HCT116 (cell line): ENCODE data around the gene LYPD4. TPM values are rescaled to one million over a fixed set of nuclear protein-coding genes. Genes with fewer than 3 reads are reported as not detected.

Experiments used
- ATAC-seq: fragments of 200-7000 bp; cut with Tn5 transposase; 2 replicates; pipeline ENCODE4 v1.9.1; 2020; ENCODE audit warnings: mild to moderate bottlenecking, moderate library complexity
- BruUV-seq: library from RNA; stranded (reverse); fragments of 400-500 nt; replicated peaks from 2 replicates; lab custom pipeline; 2021; lab: Mats Ljungman, UMichigan
- CTCF ChIA-PET: fragments of 300-600 bp; sonication (Branson Sonifier 250); formaldehyde crosslinking; loops from one replicate; lab custom pipeline; 2021; ENCODE audit warnings: antibody characterized with exemption; lab: Charles Lee
- POLR2A ChIA-PET: fragments of 300-600, 350-600 bp; sonication (Branson Sonifier 250); formaldehyde crosslinking; loops from one replicate; lab custom pipeline; 2021; ENCODE audit warnings: antibody characterized with exemption; lab: Charles Lee
- RAD21 ChIA-PET, 2 experiments: fragments of 300-600 bp; sonication (Branson Sonifier 250); formaldehyde crosslinking; loops; one replicate each; lab custom pipeline; 2023; ENCODE audit warnings: low total read pairs in 2 of 2; ENCODE audit not compliant: uncharacterized antibody in 2 of 2, unreplicated experiment in 2 of 2, low non-redundant PET in 1 of 2; lab: Charles Lee
- DNase-seq: peaks from one replicate; pipeline ENCODE4 v3.0.0-alpha.2; 2010; ENCODE audit warnings: low read depth, low spot score
- H2AFZ ChIP-seq: fragments of 200-600 bp; shearing (Covaris generic), sonication (generic); 2 replicates; pipeline ENCODE4 v1.6.1; 2017; ENCODE audit warnings: low read depth, mixed run types, mixed read lengths, antibody characterized with exemption, low read length; ENCODE audit not compliant: poor library complexity, severe bottlenecking
- H3K27ac ChIP-seq: 2 replicates; pipeline ENCODE4 v1.5.1; 2012; ENCODE audit warnings: low read depth, low read length
- H3K27me3 ChIP-seq: fragments of 200-600 bp; sonication (generic); 2 replicates; pipeline ENCODE4 v1.6.1; 2016; ENCODE audit warnings: mixed run types, low read length, mixed read lengths; ENCODE audit not compliant: insufficient read depth
- H3K36me3 ChIP-seq, 2 experiments: fragments of 200-500 bp in 1 of 2; fragments of 200-600 bp in 1 of 2; sonication (Bioruptor generic) in 1 of 2; sonication (generic) in 1 of 2; 2 replicates each; pipeline versions ENCODE4 v1.5.1 to v1.6.1; 2014 to 2016; ENCODE audit warnings: low read length in 2 of 2, inconsistent platforms in 1 of 2, mixed read lengths in 1 of 2, mixed run types in 1 of 2; ENCODE audit not compliant: insufficient read depth in 2 of 2, control insufficient read depth in 1 of 2
- H3K4me1 ChIP-seq, 2 experiments: fragments of 200-600 bp in 1 of 2; sonication (generic) in 1 of 2; 2 replicates each; pipeline versions ENCODE4 v1.5.1 to v1.6.1; 2012 to 2017; ENCODE audit warnings: low read length in 2 of 2, inconsistent platforms in 1 of 2, mild to moderate bottlenecking in 1 of 2, mixed read lengths in 1 of 2, mixed run types in 1 of 2, moderate library complexity in 1 of 2; ENCODE audit not compliant: insufficient read depth in 2 of 2, control insufficient read depth in 1 of 2
- H3K4me2 ChIP-seq: fragments of 200-600 bp; sonication (generic); 2 replicates; pipeline ENCODE4 v1.6.1; 2017; ENCODE audit warnings: mixed run types, low read length, mixed read lengths
- H3K4me3 ChIP-seq, 2 experiments: fragments of 200-600 bp in 1 of 2; sonication (generic) in 1 of 2; replicated peaks in 1 of 2; 2 replicates each; pipeline ENCODE4 v1.5.1; 2011 to 2016; ENCODE audit warnings: low read length in 2 of 2, control low read depth in 1 of 2, low read depth in 1 of 2, mild to moderate bottlenecking in 1 of 2, mixed read lengths in 1 of 2, mixed run types in 1 of 2
- H3K79me2 ChIP-seq: fragments of 200-600 bp; sonication (generic); 2 replicates; pipeline ENCODE4 v1.6.1; 2017; ENCODE audit warnings: mild to moderate bottlenecking, mixed run types, low read length, moderate library complexity, mixed read lengths; ENCODE audit not compliant: insufficient read depth
- H3K9ac ChIP-seq: fragments of 200-600 bp; sonication (generic); 2 replicates; pipeline ENCODE4 v1.6.1; 2016; ENCODE audit warnings: low read length, mixed read lengths
- H3K9me2 ChIP-seq: fragments of 200-600 bp; sonication (generic), shearing (Covaris generic); 2 replicates; pipeline ENCODE4 v1.6.1; 2017; ENCODE audit warnings: mixed run types, mild to moderate bottlenecking, moderate library complexity; ENCODE audit not compliant: insufficient read depth
- H3K9me3 ChIP-seq, 2 experiments: fragments of 200-500 bp in 1 of 2; fragments of 200-600 bp in 1 of 2; sonication (Bioruptor generic) in 1 of 2; sonication (generic) in 1 of 2; 2 replicates each; pipeline ENCODE4 v1.6.1; 2014 to 2017; ENCODE audit warnings: low read length in 2 of 2, mixed read lengths in 2 of 2, inconsistent platforms in 1 of 2, low read depth in 1 of 2, mild to moderate bottlenecking in 1 of 2, mixed run types in 1 of 2, moderate library complexity in 1 of 2; ENCODE audit not compliant: control insufficient read depth in 1 of 2, insufficient read depth in 1 of 2
- H4K20me1 ChIP-seq: fragments of 200-600 bp; sonication (generic), shearing (Covaris generic); 2 replicates; pipeline ENCODE4 v1.6.1; 2017; ENCODE audit warnings: mixed run types, mild to moderate bottlenecking, moderate library complexity; ENCODE audit not compliant: insufficient read depth
- CBX3 ChIP-seq: IDR thresholded peaks from 2 replicates; pipeline ENCODE4 v1.6.1; 2012; ENCODE audit warnings: low read depth
- CEBPB ChIP-seq: IDR thresholded peaks from 2 replicates; pipeline ENCODE4 v1.6.1; 2012; ENCODE audit warnings: low read depth
- EGR1 ChIP-seq: IDR thresholded peaks from 2 replicates; pipeline ENCODE4 v1.6.1; 2012; ENCODE audit warnings: low read depth
- EZH2 ChIP-seq: fragments of 200-600 bp; sonication (generic); IDR thresholded peaks from 2 replicates; pipeline ENCODE4 v1.6.1; 2017; ENCODE audit warnings: antibody characterized with exemption, mixed run types
- EZH2phosphoT487 ChIP-seq: fragments of 200-600 bp; IDR thresholded peaks from 2 replicates; pipeline ENCODE4 v1.6.1; 2018; ENCODE audit warnings: antibody characterized with exemption, borderline replicate concordance
- FOSL1 ChIP-seq: IDR thresholded peaks from 2 replicates; pipeline ENCODE4 v1.6.1; 2012; ENCODE audit warnings: low read depth
- MAX ChIP-seq: IDR thresholded peaks from 2 replicates; pipeline ENCODE4 v1.6.1; 2012
- POLR2A ChIP-seq: IDR thresholded peaks from 2 replicates; pipeline ENCODE4 v1.7.0; 2011; ENCODE audit warnings: borderline replicate concordance; ENCODE audit not compliant: insufficient read depth, insufficient read length; ENCODE audit errors: extremely low read depth
- POLR2AphosphoS5 ChIP-seq: IDR thresholded peaks from 2 replicates; pipeline ENCODE4 v1.6.1; 2011; ENCODE audit warnings: mild to moderate bottlenecking, low read depth, low read length, moderate library complexity
- SP1 ChIP-seq: IDR thresholded peaks from 2 replicates; pipeline ENCODE4 v1.6.1; 2012; ENCODE audit warnings: low read depth
- SRF ChIP-seq: IDR thresholded peaks from 2 replicates; pipeline ENCODE4 v1.6.1; 2012; ENCODE audit warnings: low read depth
- YY1 ChIP-seq: IDR thresholded peaks from 2 replicates; pipeline ENCODE4 v1.6.1; 2011; ENCODE audit warnings: low read length, low read depth, moderate library complexity, mild to moderate bottlenecking; ENCODE audit not compliant: insufficient replicate concordance; ENCODE audit errors: extremely low read depth
- ZFX ChIP-seq: fragments of 450-650 bp; IDR thresholded peaks from 2 replicates; pipeline ENCODE4 v1.6.1; 2017
- ZNF274 ChIP-seq: fragments of 200-500 bp; sonication (Bioruptor generic); IDR thresholded peaks from 2 replicates; pipeline ENCODE4 v1.6.1; 2014; ENCODE audit warnings: mild to moderate bottlenecking, low read depth, low read length, inconsistent platforms
- intact Hi-C: fragments of 100-400 bp; cut with micrococcal nuclease; formaldehyde crosslinking; loops from 2 replicates; pipeline ENCODE4 v1.10.0; 2022
- total RNA-seq: library from RNA; stranded (reverse); gene quantifications from one replicate; pipeline ENCODE4 v1.2.1, GENCODE V29; 2021; ENCODE audit not compliant: unreplicated experiment
- TF ChIP-seq, protein P1 (sequence below), 3 experiments: fragments of 200-600 bp in 1 of 3; sonication (generic) in 1 of 3; IDR thresholded peaks in 2 of 3; conservative IDR thresholded peaks in 1 of 3; 2 replicates each; pipeline ENCODE4 v1.5.1; 2012 to 2017; ENCODE audit warnings: low read depth in 2 of 3, low read length in 2 of 3, antibody characterized with exemption in 1 of 3, borderline replicate concordance in 1 of 3, control low read depth in 1 of 3, mild to moderate bottlenecking in 1 of 3, mixed read lengths in 1 of 3, mixed run types in 1 of 3, moderate library complexity in 1 of 3; ENCODE audit not compliant: insufficient read depth in 1 of 3

Gene LYPD4
- total RNA-seq, 1 experiment from 2014 or later, result not detected

DNA sequence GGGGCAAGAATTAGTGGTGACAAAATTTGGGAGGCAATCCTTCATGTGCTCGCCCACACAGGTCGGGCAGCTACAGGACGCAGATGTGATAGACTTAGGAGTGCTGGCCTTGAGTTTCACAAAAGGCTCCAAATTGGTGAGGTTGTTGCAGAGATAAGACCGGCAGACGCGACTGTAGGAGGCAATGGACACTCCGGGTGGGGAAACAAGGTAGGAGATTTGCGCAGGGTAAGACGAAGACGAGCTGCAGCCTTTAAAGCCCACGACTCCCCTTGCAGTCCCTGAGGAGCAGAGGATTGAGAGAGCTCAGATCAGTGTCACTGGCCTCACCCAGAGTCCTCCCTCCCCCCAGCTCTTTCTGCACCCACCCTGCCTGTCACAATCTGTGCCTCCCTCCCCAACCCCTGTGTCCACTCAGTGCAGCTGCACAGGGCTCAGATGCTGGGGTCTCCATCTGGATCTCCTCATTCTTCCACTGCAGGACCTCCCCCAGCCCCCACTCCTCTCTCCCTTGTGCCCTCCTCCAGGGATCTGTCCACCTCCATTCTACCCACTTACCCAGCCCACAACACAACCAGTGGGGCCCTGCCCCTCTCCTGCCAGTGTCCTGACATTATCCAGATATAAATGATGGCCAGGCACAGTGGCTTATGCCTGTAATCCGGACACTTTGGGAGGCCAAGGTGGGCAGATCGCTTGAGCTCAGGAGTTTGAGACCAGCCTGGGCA lies 6.3 kb downstream of the LYPD4 start:
- TF ChIP-seq FOSL1 (no peak), EGR1 (no peak), MAX (no peak), YY1 (no peak), SRF (no peak), CBX3 (no peak), EZH2phosphoT487 (no peak), ZFX (no peak), SP1 (no peak), POLR2A (no peak), CEBPB (no peak), POLR2AphosphoS5 (no peak), ZNF274 (no peak), EZH2 (no peak)
- TF ChIP-seq, protein P1, sequence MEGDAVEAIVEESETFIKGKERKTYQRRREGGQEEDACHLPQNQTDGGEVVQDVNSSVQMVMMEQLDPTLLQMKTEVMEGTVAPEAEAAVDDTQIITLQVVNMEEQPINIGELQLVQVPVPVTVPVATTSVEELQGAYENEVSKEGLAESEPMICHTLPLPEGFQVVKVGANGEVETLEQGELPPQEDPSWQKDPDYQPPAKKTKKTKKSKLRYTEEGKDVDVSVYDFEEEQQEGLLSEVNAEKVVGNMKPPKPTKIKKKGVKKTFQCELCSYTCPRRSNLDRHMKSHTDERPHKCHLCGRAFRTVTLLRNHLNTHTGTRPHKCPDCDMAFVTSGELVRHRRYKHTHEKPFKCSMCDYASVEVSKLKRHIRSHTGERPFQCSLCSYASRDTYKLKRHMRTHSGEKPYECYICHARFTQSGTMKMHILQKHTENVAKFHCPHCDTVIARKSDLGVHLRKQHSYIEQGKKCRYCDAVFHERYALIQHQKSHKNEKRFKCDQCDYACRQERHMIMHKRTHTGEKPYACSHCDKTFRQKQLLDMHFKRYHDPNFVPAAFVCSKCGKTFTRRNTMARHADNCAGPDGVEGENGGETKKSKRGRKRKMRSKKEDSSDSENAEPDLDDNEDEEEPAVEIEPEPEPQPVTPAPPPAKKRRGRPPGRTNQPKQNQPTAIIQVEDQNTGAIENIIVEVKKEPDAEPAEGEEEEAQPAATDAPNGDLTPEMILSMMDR (IDR thresholded peaks at IDR 0.05 in 2 of 3, conservative IDR thresholded peaks at IDR 0.05 in 1 of 3; ENCODE audit: borderline replicate concordance in 1 of 3, insufficient read depth in 1 of 3, low read depth in 2 of 3, low read length in 2 of 3), result no peak
- BruUV-seq, result no TSS peak
- H3K9me2 ChIP-seq, result no peaks in the 10 kb centered on the region
- H3K4me3 ChIP-seq, result no peak overlapping the region
- H3K9ac ChIP-seq, result no peak overlapping the region
- no peak overlapping the region for H3K4me2 ChIP-seq
- no peaks in the 10 kb centered on the region for H3K9me3 ChIP-seq
- no peaks in the 10 kb centered on the region for H4K20me1 ChIP-seq
- intact Hi-C loops, result loop anchor here (5.0 kb wide), 1 partner anchor 46 kb away; no protein-coding TSS in a partner anchor
- H3K79me2 ChIP-seq, result no peaks in the 10 kb centered on the region
- peaks cover 15% of the 10 kb centered on the region; the same call in 1 of the 2 replicates for H3K27me3 ChIP-seq
- H3K27ac ChIP-seq, result no peak overlapping the region
- H3K36me3 ChIP-seq, result no peaks in the 10 kb centered on the region
- DNase-seq (no peak), ATAC-seq (no peak)
- CTCF ChIA-PET, result interaction anchor here (0.6 kb wide), 1 partner anchor 146 kb away, joined by 3 read pairs; no protein-coding TSS in a partner anchor
- H2AFZ ChIP-seq, result no peak overlapping the region
- POLR2A ChIA-PET, result interaction anchor here (1.4 to 1.9 kb wide), 2 partner anchors 12 to 21 kb away, joined by 3 to 9 read pairs; partner anchors contain the start of gene RPS19
- RAD21 ChIA-PET, result no interaction called here
- no peaks in the 10 kb centered on the region for H3K4me1 ChIP-seq
